ENCODE measurements around the gene ARFGEF2. TPM values are rescaled to one million over a fixed set of nuclear protein-coding genes. Genes with fewer than 3 reads are reported as not detected.

Gene ARFGEF2
- total RNA-seq, 4 donors from 2014 or later, result 27.2 to 45.1 (median 35.3) TPM

DNA sequence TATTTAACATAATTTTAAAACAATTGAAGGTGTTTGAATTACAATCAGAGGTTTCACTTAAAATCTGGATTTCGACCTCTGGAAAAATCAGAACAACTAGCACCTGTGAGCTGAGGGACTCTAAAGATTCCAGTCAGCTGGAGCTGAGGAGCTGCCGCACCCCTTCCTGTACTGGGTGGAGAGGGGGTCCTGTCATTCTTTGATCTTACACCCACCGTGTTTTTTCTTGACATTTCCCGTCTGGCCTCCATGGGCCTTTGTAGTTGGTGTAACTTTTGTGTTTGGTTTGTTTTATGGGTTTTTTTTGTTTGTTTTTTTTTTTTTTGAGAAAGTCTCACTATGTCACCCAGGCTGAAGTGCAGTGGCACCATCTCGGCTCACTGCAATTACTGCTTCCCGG is 17.2 kb downstream of the ARFGEF2 start:
- DNase-seq (ENCODE audit: low spot score in 2 of 2), result no peak
- intact Hi-C loops (cut with DNase I; ENCODE audit: low total_unique reads), result no loop called here
- no peak overlapping the region for H3K4me3 ChIP-seq (ENCODE audit: low read depth, poor library complexity, severe bottlenecking)
- 74 to 81% methylated on average over 6 of the region's 6 CpGs for WGBS, 2 donors
- TF ChIP-seq, protein P1, sequence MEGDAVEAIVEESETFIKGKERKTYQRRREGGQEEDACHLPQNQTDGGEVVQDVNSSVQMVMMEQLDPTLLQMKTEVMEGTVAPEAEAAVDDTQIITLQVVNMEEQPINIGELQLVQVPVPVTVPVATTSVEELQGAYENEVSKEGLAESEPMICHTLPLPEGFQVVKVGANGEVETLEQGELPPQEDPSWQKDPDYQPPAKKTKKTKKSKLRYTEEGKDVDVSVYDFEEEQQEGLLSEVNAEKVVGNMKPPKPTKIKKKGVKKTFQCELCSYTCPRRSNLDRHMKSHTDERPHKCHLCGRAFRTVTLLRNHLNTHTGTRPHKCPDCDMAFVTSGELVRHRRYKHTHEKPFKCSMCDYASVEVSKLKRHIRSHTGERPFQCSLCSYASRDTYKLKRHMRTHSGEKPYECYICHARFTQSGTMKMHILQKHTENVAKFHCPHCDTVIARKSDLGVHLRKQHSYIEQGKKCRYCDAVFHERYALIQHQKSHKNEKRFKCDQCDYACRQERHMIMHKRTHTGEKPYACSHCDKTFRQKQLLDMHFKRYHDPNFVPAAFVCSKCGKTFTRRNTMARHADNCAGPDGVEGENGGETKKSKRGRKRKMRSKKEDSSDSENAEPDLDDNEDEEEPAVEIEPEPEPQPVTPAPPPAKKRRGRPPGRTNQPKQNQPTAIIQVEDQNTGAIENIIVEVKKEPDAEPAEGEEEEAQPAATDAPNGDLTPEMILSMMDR (IDR thresholded peaks at IDR 0.05), result no peak
- TF ChIP-seq POLR2A (IDR thresholded peaks at IDR 0.05), result no peak

DNA sequence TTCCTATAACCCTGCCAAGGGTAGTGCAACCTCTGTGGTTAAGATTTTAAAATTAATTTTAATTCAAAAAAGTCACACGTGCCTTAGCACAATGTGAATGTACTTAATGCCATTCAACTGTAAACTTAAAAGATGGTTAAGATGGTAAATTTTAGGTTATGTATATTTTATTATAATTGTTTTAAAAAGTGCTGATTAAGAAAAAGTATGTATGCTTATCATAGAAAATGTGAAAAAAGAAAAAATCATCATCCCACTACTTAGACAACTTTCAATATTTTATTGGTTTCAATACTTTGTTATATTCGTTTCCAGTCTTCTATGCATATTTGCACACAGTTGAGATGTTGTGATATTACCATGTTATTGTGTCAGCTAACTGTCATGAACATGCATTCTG is 18.7 kb downstream of the ARFGEF2 start:
- WGBS, 2 donors, result 46 to 90% methylated on average over 2 of the region's 2 CpGs
- H3K4me3 ChIP-seq (ENCODE audit: low read depth, poor library complexity, severe bottlenecking), result no peak overlapping the region
- TF ChIP-seq, protein P1 (IDR thresholded peaks at IDR 0.05), result no peak
- TF ChIP-seq POLR2A (IDR thresholded peaks at IDR 0.05), result no peak
- DNase-seq (ENCODE audit: low spot score in 2 of 2), result no peak
- intact Hi-C loops (cut with DNase I; ENCODE audit: low total_unique reads), result no loop called here

DNA sequence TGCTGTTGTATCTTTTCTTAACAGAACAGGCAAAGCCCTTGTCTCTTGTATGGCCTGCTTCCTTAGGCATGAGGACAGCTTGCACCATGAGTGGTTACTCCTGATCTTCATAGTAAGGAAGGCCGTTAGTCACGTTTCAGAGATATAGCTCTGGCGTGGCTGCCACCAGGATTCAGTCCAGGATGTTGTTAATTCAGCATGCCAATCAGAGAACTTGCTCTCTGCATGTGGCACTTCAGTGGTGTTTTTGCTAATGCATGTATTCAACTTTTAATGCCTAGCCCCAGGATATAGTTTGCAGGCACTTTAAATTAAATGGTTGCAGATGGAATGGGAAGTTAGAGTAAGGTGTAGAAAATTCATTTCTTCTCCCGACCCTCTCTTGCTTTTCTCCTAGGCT is 20.0 kb downstream of the ARFGEF2 start:
- DNase-seq (ENCODE audit: low spot score in 2 of 2), result no peak
- intact Hi-C loops (cut with DNase I; ENCODE audit: low total_unique reads), result no loop called here
- 50 to 57% methylated on average over 4 of the region's 4 CpGs for WGBS, 2 donors
- TF ChIP-seq POLR2A (IDR thresholded peaks at IDR 0.05), result no peak
- TF ChIP-seq, protein P1 (IDR thresholded peaks at IDR 0.05), result no peak
- H3K4me3 ChIP-seq (ENCODE audit: low read depth, poor library complexity, severe bottlenecking), result no peak overlapping the region

DNA sequence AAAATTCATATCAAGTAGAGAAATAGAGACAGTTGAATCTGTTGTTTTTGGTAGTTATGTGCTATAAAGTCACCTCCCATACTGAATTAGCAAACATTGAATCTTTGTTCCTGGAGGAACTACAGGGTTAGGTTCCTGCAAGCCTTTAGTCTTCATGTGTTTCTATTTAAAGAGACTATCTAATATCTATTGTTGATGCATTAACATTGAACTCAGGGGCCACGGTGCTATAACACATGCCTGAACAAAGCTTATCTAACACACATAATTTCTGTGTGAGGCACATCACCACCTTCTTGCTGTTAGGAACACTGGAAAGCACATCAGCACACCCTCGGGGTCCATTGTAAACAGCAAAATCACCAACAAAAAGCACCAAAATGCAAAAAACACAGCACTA is 21.2 kb downstream of the ARFGEF2 start:
- intact Hi-C loops (cut with DNase I; ENCODE audit: low total_unique reads), result no loop called here
- H3K4me3 ChIP-seq (ENCODE audit: low read depth, poor library complexity, severe bottlenecking), result no peak overlapping the region

DNA sequence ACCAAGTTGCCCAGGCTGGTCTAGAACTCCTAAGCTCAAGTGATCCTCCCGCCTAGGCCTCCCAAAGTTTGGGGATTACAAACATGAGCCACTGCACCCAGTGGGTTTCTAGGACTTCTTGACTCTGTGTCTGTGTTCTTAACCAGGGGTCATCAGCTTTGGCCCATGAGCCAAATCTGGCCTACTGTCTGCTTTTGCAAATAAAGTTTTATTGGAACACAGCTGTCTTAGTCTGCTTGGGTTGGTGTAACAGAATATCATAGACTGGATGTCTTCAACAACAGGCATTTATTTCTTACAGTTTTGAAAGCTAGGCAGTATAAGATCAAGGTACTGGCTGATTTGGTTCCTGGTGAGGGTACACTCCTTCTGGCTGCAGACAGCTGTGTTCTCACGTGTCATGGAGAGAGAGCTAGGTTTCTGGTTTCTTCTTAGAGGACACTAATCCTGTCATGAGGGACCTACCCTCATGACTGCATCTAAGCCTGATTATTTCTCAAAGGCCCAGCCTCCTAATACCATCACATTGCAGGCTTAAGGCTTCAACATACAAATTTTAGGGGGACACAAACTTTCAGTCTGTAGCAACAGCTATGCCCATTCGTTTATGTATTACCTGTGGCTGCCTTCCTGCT is 23.3 kb downstream of the ARFGEF2 start:
- intact Hi-C loops (cut with DNase I; ENCODE audit: low total_unique reads), result no loop called here
- H3K4me3 ChIP-seq (ENCODE audit: low read depth, poor library complexity, severe bottlenecking), result no peak overlapping the region
- TF ChIP-seq, protein P1 (IDR thresholded peaks at IDR 0.05), result no peak
- TF ChIP-seq POLR2A (IDR thresholded peaks at IDR 0.05), result no peak
- DNase-seq (ENCODE audit: low spot score in 2 of 2), result no peak
- WGBS, 2 donors, result 88 to 90% methylated on average over 3 of the region's 3 CpGs

More for the DNA sequence above, 21.2 kb downstream of the ARFGEF2 start:
- no peak for TF ChIP-seq POLR2A (IDR thresholded peaks at IDR 0.05)
- TF ChIP-seq, protein P1 (IDR thresholded peaks at IDR 0.05), result no peak
- no peak for DNase-seq (ENCODE audit: low spot score in 2 of 2)
- 66 to 69% methylated on average over 2 of the region's 2 CpGs for WGBS, 2 donors

All from lower leg skin (tissue), 4 donors.